Measurements from ENCODE around the gene ST6GALNAC3.

DNA sequence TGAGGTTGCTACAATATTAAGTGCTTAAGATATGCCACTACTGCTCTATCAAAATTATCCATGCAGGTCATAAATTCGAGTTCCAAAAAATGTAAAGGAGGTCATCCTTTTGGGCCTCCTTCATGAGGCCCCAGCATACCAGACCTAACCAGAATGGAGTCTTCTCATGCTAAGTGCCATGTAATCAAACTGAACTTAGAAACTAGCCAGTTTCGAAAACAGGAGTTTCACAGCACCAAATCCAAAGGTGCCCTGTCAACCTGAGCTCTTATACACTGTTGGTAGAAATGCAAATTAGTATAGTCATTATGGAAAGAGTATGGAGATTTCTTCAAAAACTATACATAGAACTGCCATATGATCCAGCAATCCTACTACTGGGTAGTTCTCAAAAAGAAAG lies 320.5 kb downstream of the ST6GALNAC3 start:
- TF ChIP-seq GATA2 (IDR thresholded peaks at IDR 0.05; ENCODE audit: low read depth, low read length) (no peak), GATA3 (IDR thresholded peaks at IDR 0.05; ENCODE audit: low read depth, low read length) (no peak)
